ENCODE data around the gene ANKRD35.

Gene ANKRD35

DNA sequence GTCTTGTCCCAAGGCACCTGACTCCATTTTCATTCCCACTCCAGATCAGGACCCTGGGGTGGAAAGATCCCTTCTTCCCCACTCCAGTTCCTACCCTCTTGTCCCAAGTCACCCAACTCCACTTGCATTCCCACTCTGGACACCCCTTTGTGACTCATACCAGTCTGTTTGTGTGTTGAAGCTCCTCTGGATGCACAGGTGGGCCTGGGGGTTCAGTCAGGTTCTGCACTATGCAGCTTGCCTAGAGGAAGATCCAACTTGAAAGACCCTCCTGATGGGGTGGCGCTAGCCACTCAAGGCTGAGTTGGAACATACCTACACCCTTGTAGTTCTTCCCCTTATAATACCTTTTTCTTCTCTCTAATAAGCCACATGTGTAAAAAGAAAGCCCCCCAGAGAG, 9.8 kb upstream of the ANKRD35 start:
- Histone ChIP-seq H3K9me3 (ENCODE audit: control insufficient read depth in 1 of 2, low read length in 2 of 2) (no peaks in the 10 kb centered on the region), H3K36me3 (ENCODE audit: control insufficient read depth in 1 of 2, insufficient read depth in 2 of 2, low read length in 2 of 2) (no peaks in the 10 kb centered on the region), H3K27ac (ENCODE audit: low read depth, low read length) (no peak overlapping the region), H3K4me3 (ENCODE audit: low read depth in 1 of 2, low read length in 2 of 2) (no peak overlapping the region), H3K4me1 (ENCODE audit: control insufficient read depth in 1 of 2, insufficient read depth in 2 of 2, low read length in 2 of 2) (peaks cover 23 to 24% of the 10 kb centered on the region in 2 donors), H3K9ac (ENCODE audit: low read depth in 1 of 2, low read length in 2 of 2) (no peak overlapping the region), H3K27me3 (ENCODE audit: control insufficient read depth in 1 of 2, insufficient read depth in 2 of 2, low read length in 2 of 2) (no peaks in the 10 kb centered on the region)

DNA sequence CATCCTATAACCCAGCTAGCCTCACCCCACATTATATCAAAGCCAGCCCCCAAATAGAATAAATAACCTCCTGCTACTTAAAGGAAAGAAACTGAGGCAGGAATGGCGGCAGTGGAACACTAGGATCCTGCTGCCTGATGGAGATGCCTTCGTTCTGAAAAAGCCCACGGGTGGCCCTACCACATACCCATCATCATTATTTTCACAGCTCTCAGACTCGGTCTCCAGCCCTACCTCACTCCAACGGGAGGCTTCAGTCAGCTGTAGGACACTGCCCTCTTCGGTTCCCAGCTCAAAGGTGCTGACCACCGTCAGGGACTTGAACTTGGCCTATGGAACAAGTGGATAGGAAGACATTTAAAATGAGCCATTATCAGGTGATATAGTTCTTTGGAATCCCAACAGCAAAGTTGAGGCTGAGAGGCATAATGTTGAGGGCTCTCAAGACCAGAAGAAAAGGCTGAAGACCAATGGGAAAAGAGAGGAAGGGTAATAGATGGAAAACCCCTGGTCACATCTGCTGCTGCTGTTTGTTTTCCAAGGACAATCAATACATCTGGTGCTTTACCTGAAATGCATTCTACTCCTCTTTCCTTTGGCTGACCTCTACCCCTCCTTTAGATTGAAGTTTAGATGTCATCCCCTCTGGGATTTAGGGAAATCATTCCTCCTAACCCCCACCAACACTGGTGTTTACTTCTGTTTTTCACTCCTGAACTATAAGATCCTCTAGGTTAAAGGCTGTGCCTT, 7.8 kb upstream of the ANKRD35 start:
- peaks cover 24% of the 10 kb centered on the region in 2 donors for H3K4me1 ChIP-seq (ENCODE audit: control insufficient read depth in 1 of 2, insufficient read depth in 2 of 2, low read length in 2 of 2)
- H3K27ac ChIP-seq (ENCODE audit: low read depth, low read length), result peak overlapping the region; percentile 42
- H3K9me3 ChIP-seq (ENCODE audit: control insufficient read depth in 1 of 2, low read length in 2 of 2), result no peaks in the 10 kb centered on the region
- H3K4me3 ChIP-seq (ENCODE audit: low read depth in 1 of 2, low read length in 2 of 2), result no peak overlapping the region
- H3K27me3 ChIP-seq (ENCODE audit: control insufficient read depth in 1 of 2, insufficient read depth in 2 of 2, low read length in 2 of 2), result no peaks in the 10 kb centered on the region
- H3K9ac ChIP-seq (ENCODE audit: low read depth in 1 of 2, low read length in 2 of 2), result no peak overlapping the region
- no peaks in the 10 kb centered on the region for H3K36me3 ChIP-seq (ENCODE audit: control insufficient read depth in 1 of 2, insufficient read depth in 2 of 2, low read length in 2 of 2)

DNA sequence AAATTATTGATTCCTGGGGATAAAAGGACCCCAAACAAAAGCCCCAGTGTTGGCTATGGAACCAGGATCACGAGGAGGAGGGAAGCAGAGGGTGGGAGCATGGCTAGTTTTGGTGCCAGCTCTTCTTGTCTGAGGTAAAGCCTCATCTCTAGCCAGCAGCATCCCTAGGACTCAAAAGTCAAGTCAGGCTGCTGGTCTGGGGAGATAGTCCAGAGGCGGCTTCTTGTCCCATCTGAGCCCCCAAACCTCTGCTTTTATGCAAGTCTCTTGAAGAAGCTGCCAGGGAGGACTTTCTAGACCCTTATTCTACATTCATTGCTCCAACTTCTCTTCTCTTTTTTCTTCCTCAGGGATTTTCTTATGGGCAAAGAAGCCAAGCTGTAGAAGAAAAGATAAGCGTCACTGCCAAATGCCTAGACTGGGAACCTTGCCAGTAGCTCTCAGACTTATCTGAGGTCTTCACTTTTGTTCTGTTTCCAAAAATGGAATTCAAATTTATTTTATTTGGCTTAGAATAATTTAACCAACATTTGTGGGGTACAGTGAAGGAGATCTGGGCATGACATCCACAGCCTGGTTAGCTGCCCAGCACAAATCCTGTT, 6.9 kb upstream of the ANKRD35 start:
- no peaks in the 10 kb centered on the region for H3K36me3 ChIP-seq (ENCODE audit: control insufficient read depth in 1 of 2, insufficient read depth in 2 of 2, low read length in 2 of 2)
- peaks cover 24% of the 10 kb centered on the region in 2 donors for H3K4me1 ChIP-seq (ENCODE audit: control insufficient read depth in 1 of 2, insufficient read depth in 2 of 2, low read length in 2 of 2)
- no peaks in the 10 kb centered on the region for H3K27me3 ChIP-seq (ENCODE audit: control insufficient read depth in 1 of 2, insufficient read depth in 2 of 2, low read length in 2 of 2)
- H3K9ac ChIP-seq (ENCODE audit: low read depth in 1 of 2, low read length in 2 of 2), result peak overlapping the region; percentile 20 to 48
- no peaks in the 10 kb centered on the region for H3K9me3 ChIP-seq (ENCODE audit: control insufficient read depth in 1 of 2, low read length in 2 of 2)
- H3K27ac ChIP-seq (ENCODE audit: low read depth, low read length), result peak overlapping the region; percentile 42
- peak overlapping the region; percentile 14 to 25 for H3K4me3 ChIP-seq (ENCODE audit: low read depth in 1 of 2, low read length in 2 of 2)

DNA sequence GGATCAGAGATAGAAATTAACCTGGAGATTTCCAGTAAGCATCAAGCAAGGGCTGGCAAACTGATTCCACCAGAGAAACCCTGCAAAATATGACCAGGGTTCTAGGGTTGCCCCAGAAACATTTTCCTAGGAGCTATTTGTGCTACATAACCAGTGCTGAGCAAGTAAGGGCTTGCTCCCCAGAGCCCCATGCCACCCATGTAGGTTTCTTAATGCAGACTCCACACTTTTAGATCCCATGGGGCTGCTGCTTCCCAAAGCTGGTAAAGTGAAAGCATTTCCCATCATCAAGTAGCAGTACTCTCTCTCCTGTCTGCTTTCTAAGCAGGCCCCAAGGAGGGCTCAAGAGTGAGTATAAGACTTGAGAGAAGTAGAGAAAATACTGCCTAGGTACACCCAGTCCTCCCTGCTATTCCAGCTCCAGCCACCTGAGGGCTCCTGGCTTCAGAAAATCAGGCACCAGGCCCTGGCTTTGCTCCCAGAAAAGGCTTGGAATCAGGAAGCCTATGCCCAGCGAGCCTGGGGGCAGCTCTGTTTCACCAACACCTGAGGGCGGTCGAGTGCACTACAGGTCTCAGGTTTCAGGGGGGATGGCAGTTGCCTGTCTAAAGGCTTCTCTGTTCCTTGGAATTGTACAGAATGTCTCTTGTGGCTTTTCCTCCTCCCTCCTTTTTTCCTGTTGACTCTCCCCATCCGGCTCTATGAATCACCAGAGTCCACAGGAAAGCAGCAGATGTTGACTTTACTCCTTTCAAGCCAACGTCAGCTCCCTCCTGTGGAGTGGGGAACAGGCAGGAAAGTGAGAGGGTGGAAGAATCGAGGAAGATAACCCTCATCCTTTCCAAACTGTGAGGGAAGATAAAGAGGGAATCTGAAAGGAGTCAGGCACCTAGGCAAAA, 6.2 kb upstream of the ANKRD35 start:
- Histone ChIP-seq H3K36me3 (ENCODE audit: control insufficient read depth in 1 of 2, insufficient read depth in 2 of 2, low read length in 2 of 2) (no peaks in the 10 kb centered on the region), H3K9ac (ENCODE audit: low read depth in 1 of 2, low read length in 2 of 2) (peak overlapping the region; percentile 20 to 48), H3K27me3 (ENCODE audit: control insufficient read depth in 1 of 2, insufficient read depth in 2 of 2, low read length in 2 of 2) (no peaks in the 10 kb centered on the region), H3K27ac (ENCODE audit: low read depth, low read length) (peak overlapping the region; percentile 42), H3K4me3 (ENCODE audit: low read depth in 1 of 2, low read length in 2 of 2) (peak overlapping the region; percentile 14 to 25), H3K4me1 (ENCODE audit: control insufficient read depth in 1 of 2, insufficient read depth in 2 of 2, low read length in 2 of 2) (peaks cover 24% of the 10 kb centered on the region in 2 donors), H3K9me3 (ENCODE audit: control insufficient read depth in 1 of 2, low read length in 2 of 2) (no peaks in the 10 kb centered on the region)

DNA sequence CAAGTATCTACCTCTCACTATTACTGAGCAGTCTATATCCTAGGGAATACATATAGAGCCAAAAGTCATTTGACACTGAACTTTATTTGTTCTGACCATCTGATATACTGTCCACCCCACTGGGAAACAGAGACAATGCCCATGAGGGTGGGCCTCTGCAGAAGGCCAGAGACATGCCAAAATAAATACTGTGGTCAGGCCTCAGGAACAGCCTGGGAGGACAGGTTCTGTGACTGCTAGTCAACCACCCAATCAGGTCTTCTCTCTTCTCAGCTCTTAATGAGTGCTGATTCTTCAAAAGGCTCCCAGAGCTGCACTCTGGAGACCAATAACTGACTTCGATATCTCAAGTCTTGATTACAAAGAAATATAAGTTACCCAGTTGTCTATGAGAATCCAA, 5.5 kb upstream of the ANKRD35 start:
- Histone ChIP-seq H3K36me3 (ENCODE audit: control insufficient read depth in 1 of 2, insufficient read depth in 2 of 2, low read length in 2 of 2) (no peaks in the 10 kb centered on the region), H3K4me1 (ENCODE audit: control insufficient read depth in 1 of 2, insufficient read depth in 2 of 2, low read length in 2 of 2) (peaks cover 24% of the 10 kb centered on the region in 2 donors), H3K9ac (ENCODE audit: low read depth in 1 of 2, low read length in 2 of 2) (peak overlapping the region in 1 of 2 donors; percentile 20), H3K27ac (ENCODE audit: low read depth, low read length) (no peak overlapping the region), H3K4me3 (ENCODE audit: low read depth in 1 of 2, low read length in 2 of 2) (peak overlapping the region in 1 of 2 donors; percentile 25), H3K27me3 (ENCODE audit: control insufficient read depth in 1 of 2, insufficient read depth in 2 of 2, low read length in 2 of 2) (no peaks in the 10 kb centered on the region), H3K9me3 (ENCODE audit: control insufficient read depth in 1 of 2, low read length in 2 of 2) (no peaks in the 10 kb centered on the region)

DNA sequence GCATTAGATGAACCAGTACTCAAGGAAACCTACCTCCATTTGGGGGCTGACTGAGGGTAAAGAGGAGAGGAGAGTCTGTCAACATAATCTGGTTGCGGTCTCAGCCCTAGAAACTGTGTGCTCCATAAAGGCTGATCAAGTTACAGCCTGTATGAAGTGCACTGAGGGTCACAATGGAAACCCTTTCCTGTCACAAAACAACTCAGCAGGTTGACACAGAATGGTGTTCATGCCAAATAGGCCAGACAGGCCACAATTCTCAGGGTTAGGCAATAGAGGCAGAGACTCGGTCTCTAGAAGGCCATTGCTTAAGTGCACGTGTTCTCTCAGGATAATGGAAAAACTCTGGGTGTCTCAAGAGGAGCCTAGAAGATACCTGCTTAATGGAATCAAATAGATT, 4.1 kb upstream of the ANKRD35 start:
- Histone ChIP-seq H3K9ac (ENCODE audit: low read depth in 1 of 2, low read length in 2 of 2) (no peak overlapping the region), H3K4me1 (ENCODE audit: control insufficient read depth in 1 of 2, insufficient read depth in 2 of 2, low read length in 2 of 2) (peaks cover 29 to 32% of the 10 kb centered on the region in 2 donors), H3K9me3 (ENCODE audit: control insufficient read depth in 1 of 2, low read length in 2 of 2) (no peaks in the 10 kb centered on the region), H3K27me3 (ENCODE audit: control insufficient read depth in 1 of 2, insufficient read depth in 2 of 2, low read length in 2 of 2) (peaks cover 7 to 8% of the 10 kb centered on the region in 2 donors), H3K36me3 (ENCODE audit: control insufficient read depth in 1 of 2, insufficient read depth in 2 of 2, low read length in 2 of 2) (no peaks in the 10 kb centered on the region), H3K4me3 (ENCODE audit: low read depth in 1 of 2, low read length in 2 of 2) (no peak overlapping the region), H3K27ac (ENCODE audit: low read depth, low read length) (no peak overlapping the region)

DNA sequence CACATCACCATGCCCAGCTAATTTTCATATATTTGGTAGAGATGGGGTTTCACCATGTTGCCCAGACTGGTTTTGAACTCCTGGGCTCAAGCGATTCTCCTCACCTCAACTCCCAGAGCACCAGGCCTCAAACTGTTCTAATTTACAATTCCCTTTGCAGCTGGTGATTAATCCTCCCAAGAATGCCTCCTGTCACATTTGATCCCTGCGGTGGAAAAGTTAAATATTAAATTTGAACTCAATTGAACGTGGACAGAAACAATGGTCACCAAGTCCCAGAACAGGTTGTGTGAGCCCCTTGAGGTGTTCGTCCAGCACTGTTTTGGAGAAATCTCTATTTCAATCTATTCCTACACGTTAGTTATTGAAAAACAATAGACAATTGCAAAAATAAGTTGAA, 2.0 kb upstream of the ANKRD35 start:
- Histone ChIP-seq H3K9me3 (ENCODE audit: control insufficient read depth in 1 of 2, low read length in 2 of 2) (no peaks in the 10 kb centered on the region), H3K27me3 (ENCODE audit: control insufficient read depth in 1 of 2, insufficient read depth in 2 of 2, low read length in 2 of 2) (peaks cover 10 to 18% of the 10 kb centered on the region in 2 donors), H3K9ac (ENCODE audit: low read depth in 1 of 2, low read length in 2 of 2) (no peak overlapping the region), H3K27ac (ENCODE audit: low read depth, low read length) (no peak overlapping the region), H3K4me1 (ENCODE audit: control insufficient read depth in 1 of 2, insufficient read depth in 2 of 2, low read length in 2 of 2) (peaks cover 25 to 29% of the 10 kb centered on the region in 2 donors), H3K36me3 (ENCODE audit: control insufficient read depth in 1 of 2, insufficient read depth in 2 of 2, low read length in 2 of 2) (no peaks in the 10 kb centered on the region), H3K4me3 (ENCODE audit: low read depth in 1 of 2, low read length in 2 of 2) (no peak overlapping the region)

DNA sequence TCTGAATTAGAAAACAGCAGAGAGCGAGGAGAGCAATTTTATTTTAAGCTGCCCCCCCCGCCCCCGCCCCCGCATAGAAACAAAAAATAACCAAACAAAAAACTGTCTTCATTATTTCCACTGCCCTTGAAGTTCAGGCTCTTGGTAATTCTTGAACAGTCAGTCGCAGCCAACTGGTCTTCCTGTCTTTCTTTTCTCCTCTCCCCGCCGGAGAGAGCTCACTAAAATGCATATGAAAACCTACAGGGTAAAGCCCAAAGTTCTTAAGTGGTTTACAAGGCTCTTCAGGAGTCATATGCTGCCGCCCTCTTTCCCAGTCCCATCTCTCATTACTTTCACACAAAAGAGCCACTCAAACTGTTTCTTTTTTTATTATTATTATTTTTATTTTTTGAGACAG, 1.1 kb upstream of the ANKRD35 start:
- Histone ChIP-seq H3K27me3 (ENCODE audit: control insufficient read depth in 1 of 2, insufficient read depth in 2 of 2, low read length in 2 of 2) (peaks cover 10 to 18% of the 10 kb centered on the region in 2 donors), H3K27ac (ENCODE audit: low read depth, low read length) (no peak overlapping the region), H3K4me1 (ENCODE audit: control insufficient read depth in 1 of 2, insufficient read depth in 2 of 2, low read length in 2 of 2) (peaks cover 18 to 22% of the 10 kb centered on the region in 2 donors), H3K9me3 (ENCODE audit: control insufficient read depth in 1 of 2, low read length in 2 of 2) (no peaks in the 10 kb centered on the region), H3K36me3 (ENCODE audit: control insufficient read depth in 1 of 2, insufficient read depth in 2 of 2, low read length in 2 of 2) (no peaks in the 10 kb centered on the region), H3K4me3 (ENCODE audit: low read depth in 1 of 2, low read length in 2 of 2) (no peak overlapping the region), H3K9ac (ENCODE audit: low read depth in 1 of 2, low read length in 2 of 2) (no peak overlapping the region)

DNA sequence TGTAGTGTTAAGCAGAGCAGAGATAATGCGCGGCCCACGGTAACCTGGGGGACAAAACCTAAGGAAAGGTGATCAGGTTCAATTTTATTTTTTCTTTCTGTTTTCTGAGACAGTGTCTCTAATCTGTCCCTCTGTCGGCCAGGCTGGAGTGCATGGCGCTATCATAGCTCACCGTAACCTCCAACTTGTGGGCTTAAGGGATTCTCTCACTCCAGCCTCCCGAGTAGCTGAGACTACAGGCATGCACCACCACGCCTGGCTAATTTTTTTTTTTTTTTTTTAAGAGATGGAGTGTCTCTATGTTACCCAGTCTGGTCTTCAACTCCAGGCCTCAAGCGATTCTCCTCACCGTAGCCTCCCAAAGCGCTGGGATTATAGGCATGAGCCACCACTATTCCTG, 724 bp upstream of the ANKRD35 start:
- no peak overlapping the region for H3K27ac ChIP-seq (ENCODE audit: low read depth, low read length)
- H3K4me3 ChIP-seq (ENCODE audit: low read depth in 1 of 2, low read length in 2 of 2), result peak overlapping the region; percentile 76 to 81
- peaks cover 10 to 18% of the 10 kb centered on the region in 2 donors for H3K27me3 ChIP-seq (ENCODE audit: control insufficient read depth in 1 of 2, insufficient read depth in 2 of 2, low read length in 2 of 2)
- H3K36me3 ChIP-seq (ENCODE audit: control insufficient read depth in 1 of 2, insufficient read depth in 2 of 2, low read length in 2 of 2), result no peaks in the 10 kb centered on the region
- no peaks in the 10 kb centered on the region for H3K9me3 ChIP-seq (ENCODE audit: control insufficient read depth in 1 of 2, low read length in 2 of 2)
- no peak overlapping the region for H3K9ac ChIP-seq (ENCODE audit: low read depth in 1 of 2, low read length in 2 of 2)
- peaks cover 15 to 18% of the 10 kb centered on the region in 2 donors for H3K4me1 ChIP-seq (ENCODE audit: control insufficient read depth in 1 of 2, insufficient read depth in 2 of 2, low read length in 2 of 2)

DNA sequence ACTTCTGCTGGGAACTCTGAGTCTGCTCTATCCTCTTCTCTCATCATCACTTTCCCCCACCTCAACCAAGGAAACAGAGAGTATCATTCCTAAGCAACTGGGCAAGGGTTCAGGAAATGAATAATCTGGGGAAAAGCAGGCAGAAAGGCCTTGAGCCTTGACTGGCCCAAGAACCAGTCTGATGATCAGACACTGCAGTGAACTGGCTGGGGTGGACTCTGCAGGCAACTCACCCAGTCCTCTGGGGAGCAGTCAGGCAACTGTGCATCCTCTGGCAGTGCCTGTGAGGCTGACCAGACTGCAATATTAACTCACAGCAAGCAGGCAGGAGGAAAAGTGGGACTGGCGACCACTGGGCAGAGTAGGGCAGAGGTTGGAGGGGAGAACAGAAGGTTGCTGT, 991 bp downstream of the ANKRD35 start:
- Histone ChIP-seq H3K4me3 (ENCODE audit: low read depth in 1 of 2, low read length in 2 of 2) (no peak overlapping the region), H3K4me1 (ENCODE audit: control insufficient read depth in 1 of 2, insufficient read depth in 2 of 2, low read length in 2 of 2) (peaks cover 5 to 7% of the 10 kb centered on the region in 2 donors), H3K9ac (ENCODE audit: low read depth in 1 of 2, low read length in 2 of 2) (no peak overlapping the region), H3K27me3 (ENCODE audit: control insufficient read depth in 1 of 2, insufficient read depth in 2 of 2, low read length in 2 of 2) (peaks cover 10 to 18% of the 10 kb centered on the region in 2 donors), H3K9me3 (ENCODE audit: control insufficient read depth in 1 of 2, low read length in 2 of 2) (no peaks in the 10 kb centered on the region), H3K27ac (ENCODE audit: low read depth, low read length) (no peak overlapping the region), H3K36me3 (ENCODE audit: control insufficient read depth in 1 of 2, insufficient read depth in 2 of 2, low read length in 2 of 2) (no peaks in the 10 kb centered on the region)
